Measurements from ENCODE around the gene NOTUM. TPM values are rescaled to one million over a fixed set of nuclear protein-coding genes. Genes with fewer than 3 reads are reported as not detected.

NOTUM gene
- total and polyA plus RNA-seq, 9 of the 15 experiments (the other 6 are each of a cell fraction or from before 2014, with no cell fraction given) = 0.03 to 14.0 (median 4.1) TPM

GRCh38 chr17:81912441-81913309, 48.3 kb downstream of the NOTUM start (continued):
- TF ChIP-seq ETS2 (tag; IDR thresholded peaks at IDR 0.05; ENCODE audit: borderline replicate concordance, poor library complexity, severe bottlenecking) = no peak
- TF ChIP-seq KLF1 (tag; IDR thresholded peaks at IDR 0.05) = 0 out of 2 replicates have a peak, but pooled peaks have one; percentile 26
- no peak for TF ChIP-seq FOXA1 (IDR thresholded peaks at IDR 0.05; ENCODE audit: borderline replicate concordance)
- no peak for TF ChIP-seq FIP1L1 (IDR thresholded peaks at IDR 0.05; ENCODE audit: low read depth, low read length, poor library complexity, severe bottlenecking)
- TF ChIP-seq, protein P1, sequence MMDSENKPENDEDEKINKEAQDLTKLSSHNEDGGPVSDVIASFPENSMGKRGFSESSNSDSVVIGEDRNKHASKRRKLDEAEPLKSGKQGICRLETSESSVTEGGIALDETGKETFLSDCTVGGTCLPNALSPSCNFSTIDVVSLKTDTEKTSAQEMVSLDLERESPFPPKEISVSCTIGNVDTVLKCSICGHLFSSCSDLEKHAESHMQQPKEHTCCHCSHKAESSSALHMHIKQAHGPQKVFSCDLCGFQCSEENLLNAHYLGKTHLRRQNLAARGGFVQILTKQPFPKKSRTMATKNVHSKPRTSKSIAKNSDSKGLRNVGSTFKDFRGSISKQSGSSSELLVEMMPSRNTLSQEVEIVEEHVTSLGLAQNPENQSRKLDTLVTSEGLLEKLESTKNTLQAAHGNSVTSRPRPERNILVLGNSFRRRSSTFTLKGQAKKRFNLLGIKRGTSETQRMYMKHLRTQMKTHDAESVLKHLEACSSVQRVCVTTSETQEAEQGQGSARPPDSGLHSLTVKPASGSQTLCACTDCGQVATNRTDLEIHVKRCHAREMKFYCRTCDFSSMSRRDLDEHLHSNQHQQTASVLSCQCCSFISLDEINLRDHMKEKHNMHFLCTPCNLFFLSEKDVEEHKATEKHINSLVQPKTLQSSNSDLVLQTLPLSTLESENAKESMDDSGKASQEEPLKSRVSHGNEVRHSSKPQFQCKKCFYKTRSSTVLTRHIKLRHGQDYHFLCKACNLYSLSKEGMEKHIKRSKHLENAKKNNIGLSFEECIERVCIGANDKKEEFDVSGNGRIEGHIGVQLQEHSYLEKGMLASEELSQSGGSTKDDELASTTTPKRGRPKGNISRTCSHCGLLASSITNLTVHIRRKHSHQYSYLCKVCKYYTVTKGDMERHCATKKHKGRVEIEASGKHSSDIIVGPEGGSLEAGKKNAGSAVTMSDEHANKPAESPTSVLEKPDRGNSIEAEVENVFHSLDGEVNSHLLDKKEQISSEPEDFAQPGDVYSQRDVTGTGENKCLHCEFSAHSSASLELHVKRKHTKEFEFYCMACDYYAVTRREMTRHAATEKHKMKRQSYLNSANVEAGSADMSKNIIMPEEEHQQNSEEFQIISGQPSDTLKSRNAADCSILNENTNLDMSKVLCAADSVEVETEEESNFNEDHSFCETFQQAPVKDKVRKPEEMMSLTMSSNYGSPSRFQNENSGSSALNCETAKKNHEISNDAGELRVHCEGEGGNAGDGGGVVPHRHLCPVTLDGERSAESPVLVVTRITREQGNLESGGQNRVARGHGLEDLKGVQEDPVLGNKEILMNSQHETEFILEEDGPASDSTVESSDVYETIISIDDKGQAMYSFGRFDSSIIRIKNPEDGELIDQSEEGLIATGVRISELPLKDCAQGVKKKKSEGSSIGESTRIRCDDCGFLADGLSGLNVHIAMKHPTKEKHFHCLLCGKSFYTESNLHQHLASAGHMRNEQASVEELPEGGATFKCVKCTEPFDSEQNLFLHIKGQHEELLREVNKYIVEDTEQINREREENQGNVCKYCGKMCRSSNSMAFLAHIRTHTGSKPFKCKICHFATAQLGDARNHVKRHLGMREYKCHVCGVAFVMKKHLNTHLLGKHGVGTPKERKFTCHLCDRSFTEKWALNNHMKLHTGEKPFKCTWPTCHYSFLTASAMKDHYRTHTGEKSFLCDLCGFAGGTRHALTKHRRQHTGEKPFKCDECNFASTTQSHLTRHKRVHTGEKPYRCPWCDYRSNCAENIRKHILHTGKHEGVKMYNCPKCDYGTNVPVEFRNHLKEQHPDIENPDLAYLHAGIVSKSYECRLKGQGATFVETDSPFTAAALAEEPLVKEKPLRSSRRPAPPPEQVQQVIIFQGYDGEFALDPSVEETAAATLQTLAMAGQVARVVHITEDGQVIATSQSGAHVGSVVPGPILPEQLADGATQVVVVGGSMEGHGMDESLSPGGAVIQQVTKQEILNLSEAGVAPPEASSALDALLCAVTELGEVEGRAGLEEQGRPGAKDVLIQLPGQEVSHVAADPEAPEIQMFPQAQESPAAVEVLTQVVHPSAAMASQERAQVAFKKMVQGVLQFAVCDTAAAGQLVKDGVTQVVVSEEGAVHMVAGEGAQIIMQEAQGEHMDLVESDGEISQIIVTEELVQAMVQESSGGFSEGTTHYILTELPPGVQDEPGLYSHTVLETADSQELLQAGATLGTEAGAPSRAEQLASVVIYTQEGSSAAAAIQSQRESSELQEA (IDR thresholded peaks at IDR 0.05; ENCODE audit: low read depth) = no peak
- TF ChIP-seq ETV5 (CRISPR knock-in tag; IDR thresholded peaks at IDR 0.05; ENCODE audit: low read depth) = peak; percentile 93
- peak; percentile 93 for TF ChIP-seq JUN (IDR thresholded peaks at IDR 0.05; ENCODE audit: borderline replicate concordance, low read depth, low read length)
- no peak for TF ChIP-seq JUN (CRISPR knock-in tag; IDR thresholded peaks at IDR 0.05; ENCODE audit: borderline replicate concordance)
- no peak for TF ChIP-seq NR2C2 (CRISPR knock-in tag; IDR thresholded peaks at IDR 0.05)
- peak; percentile 68 for TF ChIP-seq NR2C2 (tag; IDR thresholded peaks at IDR 0.05)
- no peak for TF ChIP-seq ARNT (IDR thresholded peaks at IDR 0.05)
- no peak for TF ChIP-seq ZNF280A (IDR thresholded peaks at IDR 0.05; ENCODE audit: low read depth, partially characterized antibody)
- 0 out of 2 replicates have a peak, but pooled peaks have one; percentile 10 for TF ChIP-seq ZNF431 (CRISPR knock-in tag; IDR thresholded peaks at IDR 0.05)
- TF ChIP-seq, protein P2, sequence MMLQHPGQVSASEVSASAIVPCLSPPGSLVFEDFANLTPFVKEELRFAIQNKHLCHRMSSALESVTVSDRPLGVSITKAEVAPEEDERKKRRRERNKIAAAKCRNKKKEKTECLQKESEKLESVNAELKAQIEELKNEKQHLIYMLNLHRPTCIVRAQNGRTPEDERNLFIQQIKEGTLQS (IDR thresholded peaks at IDR 0.05) = peak; percentile 93
- TF ChIP-seq, protein P2 (CRISPR knock-in tag; conservative IDR thresholded peaks at IDR 0.05) = peak; percentile 78; the same call in 1 of the 2 replicates
- TF ChIP-seq BHLHE40 (IDR thresholded peaks at IDR 0.05; ENCODE audit: low read length) = peak; percentile 75; the same call in 1 of the 2 replicates
- TF ChIP-seq RBM15 (IDR thresholded peaks at IDR 0.05; ENCODE audit: insufficient read depth, low read length) = no peak
